Inferior parietal cortex (tissue), 1 donor: ENCODE results near the gene JPH3.

ENCODE experiments used
- DNase-seq: peaks from one replicate; pipeline ENCODE4 v3.0.0-alpha.2; 2016; ENCODE audit errors: extremely low spot score

The JPH3 gene

DNA sequence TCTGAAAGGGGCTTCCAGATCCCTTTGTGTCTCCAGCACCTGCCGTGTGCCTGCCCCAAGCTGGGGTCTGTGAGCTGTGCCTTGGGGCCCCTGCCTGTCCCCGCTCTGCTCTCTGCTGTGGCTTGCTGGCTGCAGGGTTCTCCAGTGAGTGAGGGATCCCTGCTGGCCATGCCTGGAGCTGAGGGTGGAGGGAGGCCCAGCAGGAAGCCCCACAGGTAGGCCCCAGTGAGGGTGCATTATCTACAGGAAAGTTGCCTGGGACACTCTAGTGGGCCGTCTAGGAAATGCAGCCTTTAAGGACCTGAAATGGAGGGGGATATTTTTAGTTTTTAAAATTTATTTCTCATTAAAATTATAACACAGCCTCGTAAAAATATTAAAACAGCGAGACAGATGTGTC, 50.9 kb downstream of the JPH3 start:
- no peak for DNase-seq

DNA sequence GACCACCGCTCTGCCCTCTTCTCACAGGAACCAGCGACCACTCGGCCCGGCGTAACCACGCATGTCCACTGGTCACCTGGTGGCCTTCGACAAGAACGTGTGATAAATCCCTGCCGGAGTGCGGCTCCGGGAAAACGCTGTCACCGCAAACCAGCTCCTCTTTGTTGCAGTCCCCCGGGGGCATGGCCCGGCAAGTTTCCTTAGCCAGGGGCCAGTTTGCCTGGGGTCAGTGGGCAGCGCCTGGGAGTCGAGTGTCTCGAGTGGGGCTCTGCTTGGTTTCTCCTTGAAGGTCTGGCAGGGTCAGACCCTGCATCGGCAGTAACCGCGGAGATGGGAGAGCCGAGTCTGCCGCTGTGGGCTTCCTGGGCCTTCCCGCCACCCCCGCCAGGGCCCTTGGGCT, 52.5 kb downstream of the JPH3 start:
- no peak for DNase-seq

DNA sequence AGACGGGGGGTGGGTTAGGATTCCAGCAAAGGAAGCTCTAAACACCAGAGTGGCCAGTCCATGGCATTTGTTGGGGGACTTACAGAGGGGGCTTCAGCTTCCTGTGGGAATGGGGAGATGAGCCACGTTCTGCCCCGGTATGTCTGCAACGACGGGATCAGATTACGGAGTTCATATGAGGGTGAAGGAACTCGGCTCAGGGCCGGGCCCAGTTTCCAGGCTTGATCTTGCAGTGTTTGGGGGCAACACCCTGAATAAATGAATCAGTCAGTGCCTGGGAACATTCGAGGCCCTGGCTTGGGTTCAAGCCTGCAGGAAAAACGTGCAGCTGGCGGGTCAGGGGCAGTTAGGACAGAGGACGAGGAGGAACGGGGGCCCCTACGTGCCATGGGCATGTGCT, 54.0 kb downstream of the JPH3 start:
- no peak for DNase-seq

DNA sequence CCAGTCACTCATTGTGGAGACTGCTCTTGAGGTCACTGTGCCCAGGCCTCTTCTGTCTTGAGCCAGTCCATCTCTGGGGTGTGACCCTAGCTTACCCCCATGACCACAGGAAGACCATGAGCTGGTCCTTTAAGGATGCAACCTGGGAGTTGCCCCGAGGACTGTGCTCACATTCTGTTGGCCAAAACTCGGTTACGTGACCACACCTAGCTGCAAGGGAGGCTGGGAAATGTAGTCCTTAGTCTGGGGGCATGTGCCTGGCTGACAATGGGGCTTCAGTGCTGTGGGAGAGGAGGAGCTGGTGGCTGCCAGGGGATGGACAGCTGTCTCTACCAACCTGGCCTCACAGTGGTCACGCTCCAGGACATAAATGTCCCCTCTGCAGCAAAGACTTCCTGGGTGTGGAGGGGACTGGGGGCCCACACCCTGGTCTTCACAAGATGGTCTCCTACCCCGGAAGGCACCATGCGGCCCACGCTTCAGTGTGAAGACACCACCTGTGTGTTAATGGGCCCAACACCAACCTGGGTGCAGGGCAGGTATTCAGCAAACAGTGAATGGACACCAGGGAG, 55.4 kb downstream of the JPH3 start:
- DNase-seq = no peak

DNA sequence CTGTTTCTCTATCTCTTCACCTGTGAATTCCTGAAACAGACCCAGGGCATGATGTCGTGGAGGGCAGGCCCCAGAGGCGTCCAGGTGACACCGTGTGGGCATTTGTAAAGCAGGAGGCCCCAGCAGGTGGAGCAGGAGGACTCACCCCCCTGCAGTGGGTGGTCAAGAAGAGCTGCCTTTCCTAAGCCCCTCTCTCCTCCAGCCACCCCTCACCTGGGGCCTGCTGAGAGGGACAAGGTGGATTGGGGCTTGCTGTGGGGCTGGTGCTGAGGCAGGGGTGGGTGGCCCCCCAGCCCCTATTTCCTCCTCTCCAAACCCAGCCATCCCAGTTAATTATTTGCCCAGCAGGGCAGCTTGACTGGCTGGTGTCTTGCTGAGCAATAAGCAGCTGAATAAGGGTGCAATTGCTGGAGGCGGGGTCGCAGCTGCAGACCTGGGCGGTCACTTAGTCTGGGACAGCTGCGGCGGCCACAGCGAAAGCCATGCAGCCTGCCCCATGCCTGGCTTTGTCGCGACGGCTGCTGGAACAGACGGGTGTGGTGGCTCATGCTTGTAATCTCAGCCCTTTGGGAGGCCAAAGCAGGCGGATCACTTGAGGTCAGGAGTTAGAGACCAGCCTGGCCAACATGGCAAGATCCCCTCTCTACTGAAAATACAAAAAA, 56.4 kb downstream of the JPH3 start:
- DNase-seq = no peak

DNA sequence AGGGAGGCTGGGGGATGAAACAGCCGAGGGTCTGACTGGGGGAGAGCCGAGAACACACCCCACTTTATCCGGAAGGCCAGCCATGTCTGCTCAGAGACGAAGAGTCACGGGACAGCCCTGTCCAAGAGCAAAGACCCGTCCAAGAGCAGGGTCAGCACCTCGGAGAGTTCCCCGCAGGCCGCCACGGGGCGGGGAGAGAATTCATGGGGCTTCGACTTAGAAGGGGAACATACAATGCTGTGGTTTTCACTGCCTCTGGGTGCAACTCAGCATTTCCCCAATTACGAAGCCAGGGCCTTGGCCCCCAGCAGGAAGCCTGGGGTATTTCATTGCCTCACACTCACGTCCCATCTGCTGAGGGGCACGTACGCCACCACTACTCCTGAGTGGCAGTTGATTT, 59.3 kb downstream of the JPH3 start:
- no peak for DNase-seq

DNA sequence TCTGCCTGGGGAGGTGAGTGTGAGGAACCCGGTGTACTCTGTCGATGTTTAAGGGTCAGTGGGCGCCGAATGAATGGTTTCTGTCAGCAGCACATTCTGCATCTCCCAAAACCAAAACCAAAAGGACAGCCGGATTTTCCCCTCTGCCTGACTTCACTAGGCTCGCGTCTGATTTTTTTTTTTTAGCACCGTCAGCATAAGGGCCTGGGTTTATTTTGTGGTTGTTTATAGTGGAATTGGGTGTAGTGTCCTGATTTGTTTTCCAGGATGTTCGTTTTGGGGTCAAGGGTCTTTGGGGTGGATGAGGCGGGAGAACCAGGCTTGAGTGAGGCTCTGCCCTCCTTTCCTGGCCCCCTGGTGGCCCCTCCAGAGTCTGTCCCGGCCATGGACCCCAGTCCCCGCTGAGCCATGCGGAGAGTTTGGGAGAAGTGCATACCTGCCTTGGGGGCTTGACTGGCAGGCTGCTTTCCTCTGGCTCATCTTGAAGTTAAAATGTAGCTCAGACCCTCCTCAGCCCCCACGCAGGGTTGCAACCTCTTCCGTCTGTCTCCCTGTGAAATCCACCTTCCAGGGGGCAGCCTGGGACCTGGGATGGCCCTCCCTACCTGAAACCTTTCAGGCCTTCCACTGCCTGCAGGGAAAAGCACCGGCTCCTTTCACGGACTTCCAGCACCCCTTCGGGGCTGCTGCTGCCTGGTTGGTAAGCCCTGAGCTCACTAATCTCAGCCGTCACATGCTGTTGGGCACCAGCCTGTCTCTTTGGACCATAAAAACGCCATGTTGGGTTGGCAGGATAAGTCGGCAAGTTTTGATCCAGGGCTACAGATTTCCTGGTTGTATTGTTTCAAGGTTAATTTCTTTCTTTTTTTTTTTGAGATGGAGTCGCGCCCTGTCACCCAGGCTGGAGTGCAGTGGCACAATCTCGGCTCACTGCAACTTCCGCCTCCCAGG, 60.2 kb downstream of the JPH3 start:
- DNase-seq = no peak

DNA sequence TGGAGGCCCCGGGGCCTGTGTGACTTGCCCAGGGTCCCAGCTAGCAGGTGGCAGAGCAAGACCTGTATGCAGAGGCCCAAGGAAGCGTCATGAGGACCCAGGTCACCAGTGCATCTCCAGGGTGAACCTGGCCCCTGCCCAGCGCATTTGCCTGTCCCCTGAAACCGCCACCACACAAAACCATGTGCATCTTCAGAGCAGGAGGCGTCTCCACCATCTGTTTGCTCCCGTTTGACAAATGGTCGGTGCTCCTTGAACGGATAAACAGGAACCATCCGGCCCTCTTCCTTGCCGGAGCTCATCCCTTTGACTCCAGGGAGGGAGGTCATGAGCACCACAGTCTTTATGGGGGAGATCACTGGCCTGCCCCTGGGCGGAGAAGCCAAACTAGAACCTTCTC, 62.5 kb downstream of the JPH3 start:
- no peak for DNase-seq

DNA sequence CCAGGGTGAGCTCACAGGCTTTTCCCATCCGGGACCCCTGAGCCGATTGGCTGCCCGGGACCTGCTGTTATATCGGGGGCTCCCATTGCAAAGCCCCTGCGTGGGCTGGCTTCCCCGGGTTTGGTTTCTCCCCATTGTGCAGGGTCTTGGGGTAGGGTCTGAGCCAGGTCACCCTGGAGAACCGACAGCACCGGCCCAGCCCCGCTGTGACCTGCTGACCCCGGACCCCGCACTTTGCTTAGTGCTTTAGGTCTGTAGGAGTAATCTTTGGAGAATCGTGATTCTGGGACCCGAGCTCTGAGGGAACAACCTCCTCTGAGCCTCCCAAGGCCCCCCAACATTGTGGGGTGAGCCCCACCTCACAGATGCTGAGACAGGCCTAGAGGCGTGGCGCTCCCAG, 62.9 kb downstream of the JPH3 start:
- DNase-seq = no peak

DNA sequence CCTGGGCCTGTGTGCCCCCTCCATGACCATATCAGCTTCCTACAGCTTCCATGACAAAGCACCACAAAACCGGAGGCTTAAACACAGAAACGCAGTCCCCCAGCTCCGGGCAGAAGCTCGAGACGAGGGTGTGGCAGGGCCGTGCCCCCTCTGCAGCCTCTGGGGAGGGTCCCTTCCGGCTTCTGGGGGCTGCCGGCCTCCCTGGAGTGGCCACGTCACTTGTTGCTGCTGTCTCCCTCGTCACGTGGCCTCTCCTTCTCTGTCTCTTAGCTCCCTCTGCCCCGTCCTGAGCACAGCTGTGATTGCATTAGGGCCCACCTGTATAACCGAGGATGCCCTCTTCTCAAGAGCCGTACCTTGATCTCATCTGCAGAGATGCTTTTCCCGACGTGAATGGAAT, 64.6 kb downstream of the JPH3 start:
- DNase-seq = no peak

DNA sequence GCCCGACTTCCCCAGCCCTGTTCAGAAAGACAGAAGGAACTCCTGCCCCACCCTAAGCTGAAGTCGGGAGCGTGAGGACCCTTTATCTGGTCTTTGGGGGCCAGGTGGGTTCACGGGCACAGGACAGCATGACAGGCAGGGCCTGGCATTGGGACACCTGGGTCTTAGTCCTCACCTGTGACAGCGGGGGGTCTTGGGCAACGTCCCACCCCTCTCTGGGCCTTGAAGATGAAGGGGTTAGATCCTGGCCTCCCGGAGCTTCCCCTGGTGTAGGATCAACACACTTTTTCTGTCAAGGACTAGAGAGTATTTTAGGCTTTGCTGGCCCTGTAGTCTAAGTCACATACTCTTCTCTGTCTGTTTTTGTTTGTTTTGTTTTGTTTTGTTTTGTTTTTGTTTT, 65.1 kb downstream of the JPH3 start:
- no peak for DNase-seq

DNA sequence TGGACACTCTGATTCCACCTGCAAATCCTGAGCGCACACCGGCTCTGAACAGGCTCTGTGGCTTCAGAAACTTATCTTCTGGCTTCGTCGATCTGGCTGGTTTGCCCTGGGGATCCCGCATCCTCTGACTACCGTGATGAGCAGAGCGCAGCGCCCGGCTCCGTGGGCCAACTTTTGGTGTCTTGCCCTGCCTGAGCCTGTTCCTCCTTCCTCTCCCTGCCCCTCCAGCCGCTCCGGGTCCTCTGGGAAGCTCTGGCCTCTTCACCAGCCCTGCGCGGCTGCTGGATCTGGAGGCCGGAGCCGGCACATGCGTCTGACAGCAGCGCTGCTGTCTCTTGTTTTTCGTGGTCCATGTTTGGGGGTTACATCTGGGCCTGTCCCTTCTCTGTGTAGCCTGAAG, 65.6 kb downstream of the JPH3 start:
- DNase-seq = no peak

DNA sequence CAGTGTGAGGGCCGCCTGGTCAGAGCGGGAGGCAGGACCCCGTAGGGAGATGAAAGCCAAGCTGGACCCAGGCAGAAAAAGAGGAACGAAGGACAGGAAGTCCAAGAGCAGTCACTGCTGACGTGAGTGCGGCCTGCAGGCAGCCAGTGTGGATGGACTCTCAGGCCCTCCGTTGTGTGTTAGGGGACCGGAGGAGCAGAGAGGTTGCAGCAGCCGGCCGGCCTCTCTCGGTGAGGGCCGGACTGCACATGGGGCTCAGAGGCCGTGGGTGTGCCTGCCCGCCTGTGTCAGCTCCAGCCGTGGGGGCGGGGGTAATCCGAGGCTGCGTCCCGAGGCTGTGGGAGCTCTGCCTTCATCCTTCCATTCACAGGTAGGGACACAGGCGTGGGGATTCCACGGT, 67.4 kb downstream of the JPH3 start:
- DNase-seq = no peak

DNA sequence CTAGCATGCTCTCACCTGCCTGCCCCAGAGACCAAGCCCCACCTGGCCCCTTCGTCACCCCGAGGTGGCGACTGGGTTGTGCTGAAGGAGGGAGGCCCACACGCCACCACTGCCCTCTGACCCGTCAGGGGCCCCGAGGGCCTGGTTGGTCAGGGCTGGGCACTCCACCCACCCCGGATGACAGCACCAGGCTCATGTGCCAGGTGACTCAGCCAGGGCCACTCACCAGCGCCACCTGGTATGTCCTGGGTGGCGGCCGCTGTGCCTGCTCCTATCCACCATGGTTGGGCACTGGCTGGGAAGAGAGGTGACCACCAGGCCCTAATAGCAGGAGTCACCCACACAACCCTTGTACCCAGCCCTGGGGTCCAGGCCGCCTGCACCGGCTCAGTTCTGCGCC, 68.9 kb downstream of the JPH3 start:
- no peak for DNase-seq

DNA sequence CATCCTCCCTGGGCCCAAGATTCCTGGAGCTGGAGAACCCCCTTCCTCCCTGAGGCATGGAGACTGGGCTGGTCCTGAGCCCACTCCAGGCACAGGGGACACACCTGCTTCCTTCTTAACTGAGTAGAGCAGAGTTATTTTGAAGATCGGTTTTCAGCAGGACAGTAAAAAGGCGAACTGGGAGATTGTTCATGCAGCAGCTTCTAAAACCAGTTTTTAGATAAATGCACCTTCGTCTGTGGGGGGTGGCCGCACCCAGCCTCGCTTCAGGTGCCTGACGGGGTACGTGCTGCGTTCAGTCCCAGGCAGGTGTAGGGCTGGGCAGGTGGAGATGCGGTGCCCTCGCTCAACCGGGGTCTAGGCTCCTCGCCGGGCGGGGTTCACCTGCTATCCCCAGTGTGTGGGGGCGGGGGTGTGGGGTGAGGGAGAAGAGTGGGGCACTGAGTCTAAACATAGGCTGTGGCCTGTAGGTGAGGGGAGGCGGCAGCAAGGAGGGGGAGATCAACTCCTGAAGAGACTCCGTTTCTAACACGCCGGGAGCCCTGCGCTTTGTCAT, 69.5 kb downstream of the JPH3 start:
- no peak for DNase-seq

DNA sequence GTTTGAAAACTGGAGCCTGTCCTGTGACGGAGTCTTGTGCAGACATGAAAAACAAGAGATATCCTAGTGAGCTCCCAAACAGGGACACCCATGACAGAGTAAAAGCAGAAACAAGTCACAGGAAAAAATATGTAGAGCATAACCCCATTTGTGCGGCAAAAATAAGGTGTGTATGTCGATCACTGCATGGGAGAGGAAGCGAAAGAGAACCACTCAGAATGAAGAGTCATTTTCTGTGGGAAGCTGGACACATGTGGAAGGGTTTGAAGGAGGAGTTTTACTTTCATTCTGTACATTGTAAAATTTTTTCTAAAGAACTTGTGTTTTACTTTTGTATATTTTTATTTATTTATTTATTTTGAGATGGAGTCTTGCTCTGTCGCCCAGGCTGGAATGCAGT, 72.1 kb downstream of the JPH3 start:
- DNase-seq = no peak

DNA sequence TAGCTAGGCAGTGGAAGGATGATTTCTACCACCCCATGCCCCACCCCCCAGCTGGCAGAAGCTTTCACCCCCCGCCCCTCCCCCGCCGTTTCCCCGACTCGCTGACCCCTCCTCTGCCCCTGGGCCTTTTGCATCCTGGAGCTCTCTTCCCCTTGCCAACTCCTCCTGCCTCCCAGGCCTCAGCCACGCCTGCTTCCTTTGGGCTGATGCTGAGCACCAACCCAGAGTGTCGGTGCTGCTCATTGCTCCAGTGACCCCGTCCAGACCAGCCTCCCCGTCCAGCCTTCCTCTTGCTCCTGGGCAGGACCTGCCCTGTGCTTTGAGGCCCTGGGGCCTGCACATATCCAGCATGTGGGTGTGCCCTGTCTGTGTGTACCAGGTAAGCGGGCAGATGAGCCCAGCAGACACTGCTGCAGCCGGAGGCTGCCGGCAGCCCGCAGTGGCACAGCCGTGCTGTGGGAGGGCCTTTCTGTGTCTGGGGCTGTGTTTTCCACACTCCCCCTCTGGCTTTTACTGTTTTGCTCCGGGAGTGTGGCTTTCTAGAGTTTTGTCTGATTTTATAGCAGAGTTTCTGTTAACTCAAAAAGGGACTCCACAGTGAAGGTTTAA, 72.9 kb downstream of the JPH3 start:
- no peak for DNase-seq

DNA sequence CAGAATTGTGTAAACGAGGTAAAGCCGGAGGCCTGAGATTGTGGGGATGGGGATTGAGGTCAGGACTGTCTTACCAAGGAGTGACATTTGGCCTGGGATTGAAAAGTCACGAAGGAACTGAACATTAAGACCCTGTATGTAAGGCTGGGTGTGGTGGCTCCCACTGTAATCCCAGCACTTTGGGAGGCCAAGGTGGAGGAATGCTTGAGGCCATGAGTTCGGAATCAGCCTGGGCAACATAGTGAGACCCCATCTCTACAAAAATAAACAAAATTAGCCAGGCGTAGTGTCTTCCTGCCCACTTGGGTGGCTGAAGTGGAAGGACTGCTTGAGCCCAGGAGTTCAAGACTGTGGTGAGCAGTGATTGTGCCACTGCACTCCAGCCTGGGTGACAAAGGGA, 75.5 kb downstream of the JPH3 start:
- DNase-seq = no peak

DNA sequence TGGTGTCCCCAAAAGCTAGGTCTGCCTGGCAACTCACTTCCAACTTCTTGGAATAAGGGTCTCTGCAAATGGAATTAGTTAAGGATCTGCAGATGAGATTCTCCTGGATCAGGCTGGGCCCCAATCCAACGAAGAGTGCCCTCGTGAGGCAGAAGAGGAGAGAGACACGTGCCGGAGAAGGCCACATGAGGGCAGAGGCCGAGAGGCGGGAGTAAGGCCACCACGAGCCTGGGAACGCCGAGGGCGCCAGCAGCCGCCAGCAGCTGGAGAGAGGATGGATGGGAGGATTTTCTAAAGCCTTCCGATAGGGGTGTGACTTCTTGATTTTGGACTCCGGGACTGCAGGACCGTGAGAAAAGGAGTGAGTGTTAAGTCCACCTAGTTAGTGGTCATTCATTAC, 76.3 kb downstream of the JPH3 start:
- DNase-seq = no peak

DNA sequence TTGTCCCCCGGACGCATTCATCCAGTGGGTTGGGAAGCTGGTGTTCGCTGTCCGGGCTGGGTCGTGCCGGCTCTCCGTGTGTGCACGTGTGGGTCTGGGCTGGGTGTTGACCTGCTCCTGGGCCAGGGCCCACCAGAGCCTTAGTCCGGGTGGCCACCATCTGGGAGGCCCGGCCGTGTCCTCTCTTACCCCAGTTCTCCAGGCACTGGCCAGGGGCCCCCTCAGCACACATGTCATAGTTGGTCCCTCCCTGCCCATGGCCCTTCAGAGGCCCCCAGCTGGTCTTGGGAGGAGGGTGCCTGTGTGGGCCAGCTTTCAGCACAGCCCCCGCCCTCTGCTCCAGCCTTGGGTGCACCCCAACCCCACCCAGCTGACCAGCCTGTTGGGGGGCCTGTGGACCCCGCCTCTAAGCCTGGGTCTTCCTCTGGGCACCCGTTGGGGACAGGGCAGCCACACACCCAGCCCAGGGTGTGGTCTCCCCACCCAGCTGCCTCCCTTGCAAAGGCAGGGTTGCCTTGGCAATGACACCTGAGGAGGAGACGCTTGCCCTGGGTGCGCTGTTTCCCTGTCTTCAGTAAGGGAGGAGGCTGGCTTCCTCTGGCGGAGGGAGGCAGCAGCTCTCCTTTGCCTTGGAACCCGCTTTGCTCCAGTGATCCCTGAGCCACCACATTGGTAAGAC, 77.4 kb downstream of the JPH3 start:
- DNase-seq = no peak

DNA sequence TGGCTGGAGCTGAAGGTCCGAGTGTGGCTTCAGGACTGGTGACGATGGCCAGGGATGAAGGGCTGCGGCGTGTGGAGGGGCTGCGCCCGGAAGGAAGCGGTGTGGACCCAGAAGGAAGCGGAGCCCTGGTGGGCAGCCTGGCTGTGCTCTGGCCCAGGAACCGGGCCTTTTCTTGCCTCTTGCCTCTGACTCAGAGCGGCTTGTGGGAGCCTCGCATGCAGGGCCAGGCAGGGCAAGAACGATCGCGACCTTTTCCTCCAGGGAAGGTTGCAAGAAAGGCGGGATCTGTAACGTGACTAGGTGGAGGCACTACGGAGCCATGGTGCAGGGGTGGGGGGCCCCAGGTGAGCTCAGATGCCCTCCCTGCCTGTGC, 78.0 kb downstream of the JPH3 start:
- no peak for DNase-seq
